Loucy (cell line): Measurements from ENCODE around the gene POLR3A.

Source experiments
- H2AFZ ChIP-seq: fragments of 200-600 bp; sonication (generic); 2 replicates; pipeline ENCODE4 v1.6.0; 2016; ENCODE audit warnings: antibody characterized with exemption, mild to moderate bottlenecking, low read length, moderate library complexity
- H3F3A ChIP-seq: fragments of 200-600 bp; 2 replicates; pipeline ENCODE4 v1.6.0; 2016; ENCODE audit warnings: antibody characterized with exemption, low read depth, mild to moderate bottlenecking
- H3K27me3 ChIP-seq: fragments of 200-600 bp; sonication (generic); 2 replicates; pipeline ENCODE4 v1.6.1; 2014; ENCODE audit warnings: low read length, mild to moderate bottlenecking; ENCODE audit not compliant: insufficient read depth, poor library complexity, severe bottlenecking
- H3K36me3 ChIP-seq: fragments of 200-600 bp; sonication (generic); 2 replicates; pipeline ENCODE4 v1.6.1; 2016; ENCODE audit warnings: low read length; ENCODE audit not compliant: insufficient read depth
- H3K4me1 ChIP-seq: fragments of 200-600 bp; sonication (generic); 2 replicates; pipeline ENCODE4 v1.5.1; 2014; ENCODE audit warnings: low read length, mild to moderate bottlenecking; ENCODE audit not compliant: insufficient read depth, poor library complexity, severe bottlenecking
- H3K4me2 ChIP-seq: fragments of 200-600 bp; sonication (generic); 2 replicates; pipeline ENCODE4 v1.6.0; 2014; ENCODE audit warnings: antibody characterized with exemption, low read length, low read depth, mild to moderate bottlenecking; ENCODE audit not compliant: poor library complexity, severe bottlenecking
- H3K4me3 ChIP-seq: fragments of 200-600 bp; sonication (generic); 2 replicates; pipeline ENCODE4 v1.5.1; 2014; ENCODE audit warnings: low read length, mild to moderate bottlenecking, mixed read lengths; ENCODE audit not compliant: poor library complexity, severe bottlenecking
- H3K79me2 ChIP-seq: fragments of 200-600 bp; sonication (generic); 2 replicates; pipeline ENCODE4 v1.6.1; 2014; ENCODE audit warnings: low read length; ENCODE audit not compliant: insufficient read depth
- H3K9ac ChIP-seq: fragments of 200-600 bp; sonication (generic); 2 replicates; pipeline ENCODE4 v1.6.0; 2014; ENCODE audit warnings: mild to moderate bottlenecking, low read depth, low read length, moderate library complexity; ENCODE audit not compliant: poor library complexity, severe bottlenecking
- H3K9me2 ChIP-seq: fragments of 200-600 bp; sonication (generic); replicated peaks from 2 replicates; pipeline ENCODE4 v1.6.1; 2016; ENCODE audit warnings: low read depth, low read length, mixed read lengths
- H3K9me3 ChIP-seq: fragments of 200-600 bp; sonication (generic); 2 replicates; pipeline ENCODE4 v1.6.1; 2014; ENCODE audit warnings: mild to moderate bottlenecking, antibody characterized with exemption, low read length, low read depth; ENCODE audit not compliant: insufficient read depth
- H4K20me1 ChIP-seq: fragments of 200-600 bp; sonication (generic); 2 replicates; pipeline ENCODE4 v1.6.0; 2014; ENCODE audit warnings: antibody characterized with exemption, low read length, mild to moderate bottlenecking; ENCODE audit not compliant: insufficient read depth, poor library complexity, severe bottlenecking
- EZH2phosphoT487 ChIP-seq: fragments of 200-600 bp; IDR thresholded peaks from 2 replicates; pipeline ENCODE4 v1.6.1; 2018; ENCODE audit warnings: antibody characterized with exemption, mild to moderate bottlenecking, moderate library complexity, borderline replicate concordance
- TF ChIP-seq, protein P1 (sequence below): fragments of 200-600 bp; sonication (generic); conservative IDR thresholded peaks from 2 replicates; pipeline ENCODE4 v1.5.1; 2014; ENCODE audit warnings: mild to moderate bottlenecking, antibody characterized with exemption, low read length

Gene POLR3A

DNA sequence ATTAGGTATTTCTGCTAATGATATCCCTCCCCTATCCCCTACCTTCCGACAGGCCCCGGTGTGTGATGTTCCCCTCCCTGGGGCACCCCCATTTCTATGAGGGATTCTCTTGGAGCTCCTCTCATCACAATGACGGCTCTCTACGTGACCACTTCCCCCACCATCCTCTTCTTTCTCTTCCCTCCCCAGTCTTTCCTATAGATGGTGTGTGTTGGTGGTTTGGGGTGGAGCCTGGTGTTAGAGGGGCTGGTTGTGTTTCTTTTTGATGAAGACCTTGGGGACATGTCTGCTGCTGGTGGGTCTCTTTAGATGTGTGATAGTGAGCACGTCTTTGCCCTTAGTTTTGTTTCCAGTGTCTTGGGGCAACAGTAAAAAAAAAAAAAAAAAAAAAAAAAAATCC lies 33.0 kb upstream of the POLR3A start:
- TF ChIP-seq, protein P1, sequence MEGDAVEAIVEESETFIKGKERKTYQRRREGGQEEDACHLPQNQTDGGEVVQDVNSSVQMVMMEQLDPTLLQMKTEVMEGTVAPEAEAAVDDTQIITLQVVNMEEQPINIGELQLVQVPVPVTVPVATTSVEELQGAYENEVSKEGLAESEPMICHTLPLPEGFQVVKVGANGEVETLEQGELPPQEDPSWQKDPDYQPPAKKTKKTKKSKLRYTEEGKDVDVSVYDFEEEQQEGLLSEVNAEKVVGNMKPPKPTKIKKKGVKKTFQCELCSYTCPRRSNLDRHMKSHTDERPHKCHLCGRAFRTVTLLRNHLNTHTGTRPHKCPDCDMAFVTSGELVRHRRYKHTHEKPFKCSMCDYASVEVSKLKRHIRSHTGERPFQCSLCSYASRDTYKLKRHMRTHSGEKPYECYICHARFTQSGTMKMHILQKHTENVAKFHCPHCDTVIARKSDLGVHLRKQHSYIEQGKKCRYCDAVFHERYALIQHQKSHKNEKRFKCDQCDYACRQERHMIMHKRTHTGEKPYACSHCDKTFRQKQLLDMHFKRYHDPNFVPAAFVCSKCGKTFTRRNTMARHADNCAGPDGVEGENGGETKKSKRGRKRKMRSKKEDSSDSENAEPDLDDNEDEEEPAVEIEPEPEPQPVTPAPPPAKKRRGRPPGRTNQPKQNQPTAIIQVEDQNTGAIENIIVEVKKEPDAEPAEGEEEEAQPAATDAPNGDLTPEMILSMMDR: no peak
- TF ChIP-seq EZH2phosphoT487: no peak
- H3K27me3 ChIP-seq: no peaks in the 10 kb centered on the region
- H3K9ac ChIP-seq: peak overlapping the region; percentile 58
- no peaks in the 10 kb centered on the region for H3K36me3 ChIP-seq
- H3K9me2 ChIP-seq: no peaks in the 10 kb centered on the region
- no peaks in the 10 kb centered on the region for H3F3A ChIP-seq
- no peaks in the 10 kb centered on the region for H4K20me1 ChIP-seq
- no peaks in the 10 kb centered on the region for H3K79me2 ChIP-seq
- peak overlapping the region; percentile 76 for H3K4me2 ChIP-seq
- no peaks in the 10 kb centered on the region for H3K9me3 ChIP-seq
- H2AFZ ChIP-seq: peak overlapping the region; percentile 39; the same call in 1 of the 2 replicates
- peak overlapping the region; percentile 55 for H3K4me3 ChIP-seq
- peaks cover 69% of the 10 kb centered on the region for H3K4me1 ChIP-seq

DNA sequence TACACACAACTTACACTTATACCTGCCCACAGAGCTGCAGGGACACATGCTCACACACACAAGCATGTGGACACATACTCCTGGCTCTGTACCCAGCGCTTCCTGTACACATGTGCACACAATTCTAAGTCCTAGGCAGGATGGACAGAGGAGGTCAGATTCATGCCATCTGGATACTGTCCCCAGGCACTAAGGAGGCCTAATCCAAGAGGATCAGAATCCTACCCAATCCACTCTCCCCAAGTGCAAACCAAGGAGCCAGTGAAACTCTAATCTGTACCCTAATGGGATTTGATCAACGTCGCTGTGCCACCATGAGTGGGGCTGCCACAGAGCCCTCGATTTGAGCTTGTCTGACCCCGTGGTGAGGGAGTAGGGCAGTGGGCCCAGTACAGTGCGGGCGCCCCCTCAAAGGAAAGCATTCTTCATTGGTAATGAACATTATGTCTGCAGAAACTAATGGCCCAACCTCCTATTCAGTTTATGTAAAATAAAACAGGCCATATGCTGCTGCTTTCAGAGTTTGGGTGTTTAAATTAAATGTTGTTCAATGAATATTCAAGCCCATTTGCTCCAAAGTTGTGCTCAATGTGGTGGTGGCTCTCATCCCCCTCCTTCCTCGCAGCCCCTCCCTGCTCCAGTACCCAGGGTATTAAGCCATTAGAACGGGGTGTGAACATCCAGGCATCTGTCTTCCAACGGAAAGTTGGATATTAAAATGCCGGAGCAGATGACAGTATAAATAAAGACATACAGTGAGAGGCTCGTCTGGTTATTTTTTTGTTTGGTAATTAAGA lies 30.8 kb upstream of the POLR3A start:
- no peaks in the 10 kb centered on the region for H3K79me2 ChIP-seq
- no peaks in the 10 kb centered on the region for H3K9me2 ChIP-seq
- H3K9ac ChIP-seq: no peak overlapping the region
- H3K36me3 ChIP-seq: no peaks in the 10 kb centered on the region
- TF ChIP-seq, protein P1: no peak
- TF ChIP-seq EZH2phosphoT487: no peak
- H3K27me3 ChIP-seq: no peaks in the 10 kb centered on the region
- H4K20me1 ChIP-seq: no peaks in the 10 kb centered on the region
- H3F3A ChIP-seq: no peaks in the 10 kb centered on the region
- peaks cover 49% of the 10 kb centered on the region for H3K4me1 ChIP-seq
- H3K9me3 ChIP-seq: no peaks in the 10 kb centered on the region
- no peak overlapping the region for H3K4me2 ChIP-seq
- H2AFZ ChIP-seq: no peak overlapping the region
- no peak overlapping the region for H3K4me3 ChIP-seq

DNA sequence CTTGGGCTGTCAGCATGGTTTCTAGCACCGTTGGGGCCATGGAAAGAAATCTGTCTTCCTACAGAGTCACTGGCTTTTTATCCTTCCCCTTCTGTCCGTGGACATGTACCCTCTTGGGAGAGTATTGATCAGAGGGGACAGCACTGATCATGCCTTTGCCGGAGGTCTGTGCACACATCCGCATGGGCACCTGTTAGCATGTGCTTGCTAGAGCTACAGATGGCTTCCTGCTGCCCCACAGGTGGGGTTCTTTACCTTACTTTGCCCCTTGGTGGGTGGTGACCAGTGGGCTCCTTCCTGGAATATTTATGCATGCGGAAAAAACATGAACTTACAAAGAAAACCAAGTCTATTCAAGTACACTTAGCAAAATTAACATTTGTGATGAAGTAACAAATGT lies 29.2 kb upstream of the POLR3A start:
- H3K27me3 ChIP-seq: no peaks in the 10 kb centered on the region
- H3K4me1 ChIP-seq: peaks cover 43% of the 10 kb centered on the region
- no peaks in the 10 kb centered on the region for H3K36me3 ChIP-seq
- no peak overlapping the region for H3K9ac ChIP-seq
- H3K9me2 ChIP-seq: no peaks in the 10 kb centered on the region
- H3K4me3 ChIP-seq: no peak overlapping the region
- no peak for TF ChIP-seq EZH2phosphoT487
- TF ChIP-seq, protein P1: no peak
- H3K79me2 ChIP-seq: no peaks in the 10 kb centered on the region
- H4K20me1 ChIP-seq: no peaks in the 10 kb centered on the region
- H3K9me3 ChIP-seq: no peaks in the 10 kb centered on the region
- no peaks in the 10 kb centered on the region for H3F3A ChIP-seq
- H3K4me2 ChIP-seq: no peak overlapping the region
- H2AFZ ChIP-seq: no peak overlapping the region
